Bronchial epithelial cell (primary cell): Measurements from ENCODE around the gene EPSTI1. TPM values are rescaled to one million over a fixed set of nuclear protein-coding genes. Genes with fewer than 3 reads are reported as not detected.
A peak's percentile ranks its signal among the peaks of the same experiment; 100 is the strongest.

Experiments
- DNase-seq: peaks from one replicate; pipeline ENCODE4 v3.0.0-alpha.2; 2010; ENCODE audit warnings: low read depth
- FAIRE-seq: peaks from 2 replicates; lab custom pipeline; 2011; peaks lifted over from hg19 to GRCh38; lab: Jason Lieb, UNC
- H3K27me3 ChIP-seq: 2 replicates; pipeline ENCODE4 v1.5.1; 2011; ENCODE audit warnings: low read length; ENCODE audit not compliant: control insufficient read depth, insufficient read depth
- H3K36me3 ChIP-seq: 2 replicates; pipeline ENCODE4 v1.5.1; 2011; ENCODE audit warnings: low read length; ENCODE audit not compliant: control insufficient read depth, insufficient read depth
- H3K4me3 ChIP-seq: 2 replicates; pipeline ENCODE4 v1.5.1; 2011; ENCODE audit warnings: mild to moderate bottlenecking, low read depth, low read length, control low read depth
- CTCF ChIP-seq: IDR thresholded peaks from 2 replicates; pipeline ENCODE4 v1.5.1; 2011; ENCODE audit warnings: mild to moderate bottlenecking, moderate library complexity, low read length, control low read depth, inconsistent platforms; ENCODE audit not compliant: insufficient read depth, severe bottlenecking
- total RNA-seq: library from RNA; depleted of rRNA; stranded (reverse); fragments of >200 nt; gene quantifications from 2 replicates; pipeline ENCODE4 v1.2.1, GENCODE V29; 2014

EPSTI1 gene
- total RNA-seq, 1 donor from 2014 or later, result 0.53 TPM

GRCh38 chr13:43021926-43022670 is 30.1 kb upstream of the EPSTI1 start:
- no peak for TF ChIP-seq CTCF
- H3K27me3 ChIP-seq, result no peaks in the 10 kb centered on the region
- FAIRE-seq, result no peak

GRCh38 chr13:43020794-43021193 is 28.8 kb upstream of the EPSTI1 start:
- Histone ChIP-seq H3K36me3 (no peaks in the 10 kb centered on the region), H3K27me3 (no peaks in the 10 kb centered on the region), H3K4me3 (no peak overlapping the region)
- no peak for TF ChIP-seq CTCF
- FAIRE-seq, result no peak
- no peak for DNase-seq

More at GRCh38 chr13:43021926-43022670, 30.1 kb upstream of the EPSTI1 start:
- DNase-seq, result no peak
- Histone ChIP-seq H3K36me3 (no peaks in the 10 kb centered on the region), H3K4me3 (no peak overlapping the region)

- DNase-seq (no peak), FAIRE-seq (no peak)
- Histone ChIP-seq H3K4me3 (no peak overlapping the region), H3K27me3 (no peaks in the 10 kb centered on the region), H3K36me3 (no peaks in the 10 kb centered on the region)
- TF ChIP-seq CTCF, result no peak
Observed at GRCh38 chr13:43019811-43020210, 27.8 kb upstream of the EPSTI1 start.

- TF ChIP-seq CTCF, result no peak
- H3K4me3 ChIP-seq, result no peak overlapping the region
- no peaks in the 10 kb centered on the region for H3K27me3 ChIP-seq
- DNase-seq, result peak; percentile 37
- FAIRE-seq, result no peak
- H3K36me3 ChIP-seq, result no peaks in the 10 kb centered on the region
Observed at GRCh38 chr13:43016226-43016625, 24.2 kb upstream of the EPSTI1 start.

- Histone ChIP-seq H3K36me3 (no peaks in the 10 kb centered on the region), H3K27me3 (no peaks in the 10 kb centered on the region), H3K4me3 (no peak overlapping the region)
- no peak for TF ChIP-seq CTCF
- no peak for DNase-seq
- no peak for FAIRE-seq
Observed at GRCh38 chr13:43014162-43014561, 22.1 kb upstream of the EPSTI1 start.

GRCh38 chr13:43009506-43009905 is 17.5 kb upstream of the EPSTI1 start:
- no peak for FAIRE-seq
- H3K27me3 ChIP-seq, result no peaks in the 10 kb centered on the region
- H3K4me3 ChIP-seq, result no peak overlapping the region
- TF ChIP-seq CTCF, result no peak
- no peaks in the 10 kb centered on the region for H3K36me3 ChIP-seq
- peak; percentile 49 for DNase-seq
